ENCODE results near the gene PRKCZ. TPM values are rescaled to one million over a fixed set of nuclear protein-coding genes. Genes with fewer than 3 reads are reported as not detected.
"Not testable (repeated sequence)": the region's sequence is repeated elsewhere in the genome, so short reads cannot be mapped to it uniquely, and the experiment has no call there.

Gene PRKCZ
- total RNA-seq, 1 donor from 2014 or later, result 28.1 TPM

- no peak overlapping the region for H3K4me3 ChIP-seq (ENCODE audit: low read depth, low read length)
- no peak for DNase-seq (ENCODE audit: low read depth)
- no peak for TF ChIP-seq CTCF (conservative IDR thresholded peaks at IDR 0.05; ENCODE audit: low read depth, low read length)
Observed at GRCh38 chr1:2136386-2137235, 86.4 kb downstream of the PRKCZ start.

GRCh38 chr1:2137257-2138121 is 87.3 kb downstream of the PRKCZ start:
- no peak overlapping the region for H3K4me3 ChIP-seq (ENCODE audit: low read depth, low read length)
- no peak for DNase-seq (ENCODE audit: low read depth)
- no peak for TF ChIP-seq CTCF (conservative IDR thresholded peaks at IDR 0.05; ENCODE audit: low read depth, low read length)

- not testable (repeated sequence) for DNase-seq (ENCODE audit: low read depth); H3K4me3 ChIP-seq (ENCODE audit: low read depth, low read length)
Observed at GRCh38 chr1:2139156-2139555, 88.9 kb downstream of the PRKCZ start.

- no peak overlapping the region for H3K4me3 ChIP-seq (ENCODE audit: low read depth, low read length)
- no peak for TF ChIP-seq CTCF (conservative IDR thresholded peaks at IDR 0.05; ENCODE audit: low read depth, low read length)
- no peak for DNase-seq (ENCODE audit: low read depth)
Observed at GRCh38 chr1:2141025-2141424, 90.8 kb downstream of the PRKCZ start.

GRCh38 chr1:2143814-2144500 is 93.7 kb downstream of the PRKCZ start:
- no peak for TF ChIP-seq CTCF (conservative IDR thresholded peaks at IDR 0.05; ENCODE audit: low read depth, low read length)
- no peak overlapping the region for H3K4me3 ChIP-seq (ENCODE audit: low read depth, low read length)
- DNase-seq (ENCODE audit: low read depth), result no peak

- H3K4me3 ChIP-seq (ENCODE audit: low read depth, low read length), result no peak overlapping the region
- TF ChIP-seq CTCF (conservative IDR thresholded peaks at IDR 0.05; ENCODE audit: low read depth, low read length), result no peak
- DNase-seq (ENCODE audit: low read depth), result no peak
Observed at GRCh38 chr1:2144501-2145090, 94.4 kb downstream of the PRKCZ start.

Data from epithelial cell of proximal tubule (primary cell).